SU-DHL-6 (cell line): ENCODE results near the gene MBD3L3.

ENCODE experiments used
- H2AFZ ChIP-seq: fragments of 200-600 bp; sonication (generic); 2 replicates; pipeline ENCODE4 v1.6.1; 2014; ENCODE audit warnings: low read depth, mild to moderate bottlenecking, moderate library complexity, mixed read lengths, antibody characterized with exemption, low read length; ENCODE audit not compliant: severe bottlenecking
- H3F3A ChIP-seq: fragments of 200-600 bp; shearing (Covaris generic); 2 replicates; pipeline ENCODE4 v1.6.0; 2016; ENCODE audit warnings: antibody characterized with exemption, mild to moderate bottlenecking; ENCODE audit not compliant: insufficient read depth
- H3K27ac ChIP-seq: fragments of 200-600 bp; sonication (generic); 2 replicates; pipeline ENCODE4 v1.5.1; 2016; ENCODE audit warnings: low read depth, mild to moderate bottlenecking, low read length, moderate library complexity, mixed read lengths
- H3K27me3 ChIP-seq: fragments of 200-600 bp; sonication (generic), shearing (Covaris generic); 2 replicates; pipeline ENCODE4 v1.6.0; 2014; ENCODE audit warnings: mild to moderate bottlenecking, low read length
- H3K36me3 ChIP-seq: fragments of 200-600 bp; sonication (generic); 2 replicates; pipeline ENCODE4 v1.6.1; 2014; ENCODE audit warnings: mild to moderate bottlenecking, low read length, mixed read lengths
- H3K4me2 ChIP-seq: fragments of 300-600, 200-600 bp; shearing (Covaris generic), sonication (generic); 2 replicates; pipeline ENCODE4 v1.6.0; 2014; ENCODE audit warnings: low read length, low read depth, mild to moderate bottlenecking; ENCODE audit not compliant: poor library complexity, severe bottlenecking
- H3K4me3 ChIP-seq: fragments of 200-600 bp; sonication (generic); 2 replicates; pipeline ENCODE4 v1.5.1; 2014; ENCODE audit warnings: antibody characterized with exemption, low read length, mild to moderate bottlenecking, mixed read lengths; ENCODE audit not compliant: insufficient read depth, poor library complexity, severe bottlenecking
- H3K79me2 ChIP-seq: fragments of 200-600 bp; sonication (generic); 2 replicates; pipeline ENCODE4 v1.6.1; 2014; ENCODE audit warnings: mild to moderate bottlenecking, low read length, moderate library complexity; ENCODE audit not compliant: insufficient read depth
- H3K9ac ChIP-seq: fragments of 200-600 bp; sonication (generic); 2 replicates; pipeline ENCODE4 v1.7.0; 2014; ENCODE audit warnings: mild to moderate bottlenecking, low read length
- H3K9me2 ChIP-seq: fragments of 200-600 bp; sonication (generic); replicated peaks from 2 replicates; pipeline ENCODE4 v1.6.1; 2014; ENCODE audit warnings: low read length; ENCODE audit not compliant: insufficient read depth
- H3K9me3 ChIP-seq: fragments of 200-600 bp; sonication (generic); 2 replicates; pipeline ENCODE4 v1.6.1; 2014; ENCODE audit warnings: low read length, mixed read lengths; ENCODE audit not compliant: insufficient read depth
- H4K20me1 ChIP-seq: fragments of 200-600 bp; sonication (generic); 2 replicates; pipeline ENCODE4 v1.6.1; 2014; ENCODE audit warnings: low read depth, mild to moderate bottlenecking, antibody characterized with exemption, low read length, moderate library complexity, mixed read lengths
- CTCF ChIP-seq: fragments of 200-600 bp; sonication (generic); IDR thresholded peaks from one replicate; pipeline ENCODE4 v1.5.1; 2017; ENCODE audit warnings: antibody characterized with exemption, mild to moderate bottlenecking, low read length, moderate library complexity; ENCODE audit not compliant: insufficient read depth, poor library complexity, severe bottlenecking
- EZH2phosphoT487 ChIP-seq: fragments of 200-600 bp; sonication (generic), shearing (Covaris generic); conservative IDR thresholded peaks from 2 replicates; pipeline ENCODE4 v1.6.1; 2018; ENCODE audit warnings: mild to moderate bottlenecking, antibody characterized with exemption, low read length, moderate library complexity, mixed read lengths

MBD3L3 gene

DNA sequence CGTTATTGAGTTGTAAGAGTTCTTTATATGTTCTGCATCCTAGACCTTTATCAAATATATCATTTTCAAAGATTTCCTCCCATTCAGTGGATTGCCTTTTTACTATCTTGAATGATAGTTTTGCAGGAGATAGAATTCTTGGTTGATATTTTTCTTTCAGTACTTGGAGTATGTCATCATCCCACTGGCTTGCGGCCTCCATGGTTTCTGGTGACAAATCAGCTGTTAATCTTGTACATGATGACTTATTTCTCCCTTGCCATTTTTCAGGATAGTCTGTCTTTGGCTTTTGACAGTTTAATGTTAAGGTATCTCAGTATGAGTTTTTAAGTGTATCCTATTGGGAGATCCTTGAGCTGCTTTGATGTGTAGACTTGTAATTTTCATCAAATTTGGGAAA is 19.5 kb upstream of the MBD3L3 start:
- no peak for TF ChIP-seq CTCF
- TF ChIP-seq EZH2phosphoT487, result no peak
- H3K27ac ChIP-seq, result no peak overlapping the region
- H3F3A ChIP-seq, result peaks cover 9% of the 10 kb centered on the region; the same call in 1 of the 2 replicates
- H3K27me3 ChIP-seq, result no peaks in the 10 kb centered on the region
- H3K4me2 ChIP-seq, result no peak overlapping the region
- no peak overlapping the region for H3K9ac ChIP-seq
- no peak overlapping the region for H2AFZ ChIP-seq
- peaks cover 47% of the 10 kb centered on the region; the same call in 1 of the 2 replicates for H3K9me3 ChIP-seq
- H4K20me1 ChIP-seq, result no peaks in the 10 kb centered on the region
- H3K79me2 ChIP-seq, result no peaks in the 10 kb centered on the region
- peaks cover 76% of the 10 kb centered on the region for H3K36me3 ChIP-seq
- no peaks in the 10 kb centered on the region for H3K9me2 ChIP-seq
- H3K4me3 ChIP-seq, result no peak overlapping the region

DNA sequence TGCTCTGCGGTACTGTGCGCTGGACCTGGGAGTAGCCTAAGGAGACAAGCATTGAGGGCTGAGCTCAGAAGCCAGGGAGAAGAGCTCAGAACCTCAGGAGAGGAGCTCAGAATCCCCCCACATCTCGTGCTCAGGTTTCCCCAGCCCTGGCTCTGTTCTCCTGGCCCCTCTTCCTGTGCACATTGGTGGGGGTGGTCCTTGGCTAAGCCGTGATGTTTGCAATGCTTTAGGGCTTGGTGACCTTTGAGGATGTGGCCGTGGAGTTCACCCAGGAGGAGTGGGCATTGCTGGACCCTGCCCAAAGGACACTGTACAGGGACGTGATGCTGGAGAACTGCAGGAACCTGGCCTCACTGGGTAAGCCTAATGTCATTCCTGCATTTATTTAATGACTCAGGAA is 17.7 kb upstream of the MBD3L3 start:
- Histone ChIP-seq H3K79me2 (peaks cover 4% of the 10 kb centered on the region), H3K4me2 (no peak overlapping the region), H4K20me1 (no peaks in the 10 kb centered on the region), H3K27ac (no peak overlapping the region), H3K36me3 (peaks cover 67% of the 10 kb centered on the region), H2AFZ (no peak overlapping the region), H3K9ac (no peak overlapping the region), H3F3A (no peaks in the 10 kb centered on the region), H3K9me2 (no peaks in the 10 kb centered on the region), H3K9me3 (peaks cover 29% of the 10 kb centered on the region; the same call in 1 of the 2 replicates), H3K27me3 (no peaks in the 10 kb centered on the region), H3K4me3 (no peak overlapping the region)
- no peak for TF ChIP-seq CTCF
- no peak for TF ChIP-seq EZH2phosphoT487

DNA sequence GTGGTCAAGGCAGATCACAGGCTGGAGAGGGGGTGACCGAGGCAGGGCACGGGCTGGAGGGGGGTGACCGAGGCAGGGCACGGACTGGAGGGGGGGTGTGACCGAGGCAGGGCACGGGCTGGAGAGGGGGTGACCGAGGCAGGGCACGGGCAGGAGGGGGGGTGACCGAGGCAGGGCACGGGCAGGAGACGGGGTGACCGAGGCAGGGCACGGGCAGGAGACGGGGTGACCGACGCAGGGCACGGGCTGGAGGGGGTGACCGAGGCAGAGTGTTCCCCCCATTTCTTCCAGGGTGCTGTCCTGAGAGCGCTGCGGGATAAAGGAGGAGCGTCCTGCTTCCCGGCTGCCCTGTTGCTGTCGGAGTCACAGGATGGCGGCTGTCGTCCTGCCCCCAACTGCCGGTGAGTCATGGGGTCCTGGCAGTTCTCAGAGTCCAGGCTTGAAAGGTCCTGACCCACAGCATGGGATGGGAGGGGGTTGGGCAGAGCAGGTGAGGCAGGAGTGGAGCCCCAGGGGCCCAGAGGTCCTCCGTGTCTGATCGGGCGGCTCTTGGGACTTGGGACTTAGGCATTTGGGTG is 16.3 kb upstream of the MBD3L3 start:
- Histone ChIP-seq H3K9ac (no peak overlapping the region), H3K79me2 (peaks cover 17% of the 10 kb centered on the region), H3K36me3 (peaks cover 58% of the 10 kb centered on the region), H3F3A (no peaks in the 10 kb centered on the region), H2AFZ (no peak overlapping the region), H4K20me1 (no peaks in the 10 kb centered on the region), H3K9me3 (peaks cover 21% of the 10 kb centered on the region; the same call in 1 of the 2 replicates), H3K27me3 (no peaks in the 10 kb centered on the region), H3K4me2 (no peak overlapping the region), H3K27ac (no peak overlapping the region), H3K4me3 (no peak overlapping the region), H3K9me2 (no peaks in the 10 kb centered on the region)
- TF ChIP-seq EZH2phosphoT487 (no peak), CTCF (no peak)
